Calu3 (cell line): ENCODE results near the gene ARHGAP24. TPM values are rescaled to one million over a fixed set of nuclear protein-coding genes. Genes with fewer than 3 reads are reported as not detected.
"Not testable (repeated sequence)": the region's sequence is repeated elsewhere in the genome, so short reads cannot be mapped to it uniquely, and the experiment has no call there.

Source experiments
- BruUV-seq: library from RNA; stranded (reverse); fragments of 400-500 nt; replicated peaks from 2 replicates; lab custom pipeline; 2021; lab: Mats Ljungman, UMichigan
- CTCF ChIA-PET: fragments of 300-600 bp; sonication (Branson Sonifier 250); formaldehyde crosslinking; loops from one replicate; lab custom pipeline; 2022; ENCODE audit warnings: antibody characterized with exemption; lab: Charles Lee
- DNase-seq: peaks from one replicate; pipeline ENCODE4 v3.0.0; 2022
- H3K27ac Mint-ChIP-seq: one replicate; pipeline ENCODE4 v1.8.0; 2022; ENCODE audit warnings: mixed read lengths; ENCODE audit not compliant: unreplicated experiment
- H3K27me3 Mint-ChIP-seq: one replicate; pipeline ENCODE4 v1.8.0; 2022; ENCODE audit warnings: mixed read lengths; ENCODE audit not compliant: unreplicated experiment
- H3K36me3 Mint-ChIP-seq: one replicate; pipeline ENCODE4 v1.8.0; 2022; ENCODE audit warnings: mild to moderate bottlenecking, moderate library complexity, mixed read lengths; ENCODE audit not compliant: insufficient read depth, unreplicated experiment
- H3K4me1 Mint-ChIP-seq: one replicate; pipeline ENCODE4 v1.8.0; 2022; ENCODE audit warnings: mild to moderate bottlenecking, low read depth, mixed read lengths; ENCODE audit not compliant: unreplicated experiment
- H3K4me3 Mint-ChIP-seq: one replicate; pipeline ENCODE4 v1.8.0; 2022; ENCODE audit warnings: mild to moderate bottlenecking, low read depth, moderate library complexity, mixed read lengths; ENCODE audit not compliant: unreplicated experiment
- H3K9me3 Mint-ChIP-seq: one replicate; pipeline ENCODE4 v1.8.0; 2022; ENCODE audit warnings: low read depth, mixed read lengths; ENCODE audit not compliant: unreplicated experiment
- intact Hi-C: fragments of 100-400 bp; cut with micrococcal nuclease; formaldehyde crosslinking; loops from one replicate; pipeline ENCODE4 v1.10.0; 2022; ENCODE audit not compliant: unreplicated experiment
- total RNA-seq: library from RNA; stranded (reverse); gene quantifications from 2 replicates; pipeline ENCODE4 v1.2.3, GENCODE V29; 2022
- TF ChIP-seq, protein P1 (sequence below): fragments of 200-600 bp; IDR thresholded peaks from one replicate; pipeline ENCODE4 v1.8.0; 2022; ENCODE audit warnings: antibody characterized with exemption; ENCODE audit not compliant: unreplicated experiment

ARHGAP24 gene
- total RNA-seq, 1 experiment from 2014 or later, result 10.2 TPM

GRCh38 chr4:85907001-85907400, 432.1 kb downstream of the ARHGAP24 start:
- no peaks in the 10 kb centered on the region for H3K27me3 Mint-ChIP-seq
- H3K36me3 Mint-ChIP-seq, result no peaks in the 10 kb centered on the region
- DNase-seq, result no peak
- BruUV-seq, result no TSS peak
- CTCF ChIA-PET, result interaction anchor here (0.7 kb wide), 1 partner anchor 110 kb away, joined by 3 read pairs; no protein-coding TSS in a partner anchor
- H3K4me1 Mint-ChIP-seq, result peaks cover 19% of the 10 kb centered on the region
- no peak overlapping the region for H3K27ac Mint-ChIP-seq
- intact Hi-C loops, result loop anchor here (5.0 kb wide), 1 partner anchor 80 kb away; no protein-coding TSS in a partner anchor
- TF ChIP-seq, protein P1, sequence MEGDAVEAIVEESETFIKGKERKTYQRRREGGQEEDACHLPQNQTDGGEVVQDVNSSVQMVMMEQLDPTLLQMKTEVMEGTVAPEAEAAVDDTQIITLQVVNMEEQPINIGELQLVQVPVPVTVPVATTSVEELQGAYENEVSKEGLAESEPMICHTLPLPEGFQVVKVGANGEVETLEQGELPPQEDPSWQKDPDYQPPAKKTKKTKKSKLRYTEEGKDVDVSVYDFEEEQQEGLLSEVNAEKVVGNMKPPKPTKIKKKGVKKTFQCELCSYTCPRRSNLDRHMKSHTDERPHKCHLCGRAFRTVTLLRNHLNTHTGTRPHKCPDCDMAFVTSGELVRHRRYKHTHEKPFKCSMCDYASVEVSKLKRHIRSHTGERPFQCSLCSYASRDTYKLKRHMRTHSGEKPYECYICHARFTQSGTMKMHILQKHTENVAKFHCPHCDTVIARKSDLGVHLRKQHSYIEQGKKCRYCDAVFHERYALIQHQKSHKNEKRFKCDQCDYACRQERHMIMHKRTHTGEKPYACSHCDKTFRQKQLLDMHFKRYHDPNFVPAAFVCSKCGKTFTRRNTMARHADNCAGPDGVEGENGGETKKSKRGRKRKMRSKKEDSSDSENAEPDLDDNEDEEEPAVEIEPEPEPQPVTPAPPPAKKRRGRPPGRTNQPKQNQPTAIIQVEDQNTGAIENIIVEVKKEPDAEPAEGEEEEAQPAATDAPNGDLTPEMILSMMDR, result no peak
- H3K9me3 Mint-ChIP-seq, result no peaks in the 10 kb centered on the region
- no peak overlapping the region for H3K4me3 Mint-ChIP-seq

DNA sequence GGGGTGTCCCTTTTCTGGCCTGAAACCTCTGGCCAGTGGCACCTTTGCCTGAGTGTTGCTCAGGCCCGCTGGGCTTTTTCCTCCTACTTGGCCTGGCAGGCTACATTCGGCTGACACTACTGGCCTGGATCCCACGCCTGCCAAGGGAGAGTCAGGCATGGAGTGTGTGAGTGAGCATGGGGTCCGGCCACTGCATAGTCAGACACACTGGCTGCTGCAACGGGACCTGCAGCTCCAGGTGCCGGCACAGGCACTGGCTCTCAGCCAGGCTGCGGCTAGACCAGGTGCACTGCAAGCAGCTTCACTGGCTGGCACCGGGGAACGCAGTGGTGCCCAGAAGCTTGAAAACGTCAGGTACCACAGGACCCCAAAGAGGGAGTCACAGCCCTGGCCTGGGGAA, 434.9 kb downstream of the ARHGAP24 start:
- H3K4me3 Mint-ChIP-seq, result peak overlapping the region; percentile 44
- no TSS peak for BruUV-seq
- CTCF ChIA-PET, result interaction anchor here (0.8 to 1.2 kb wide), 2 partner anchors 28 to 113 kb away, joined by 3 to 4 read pairs; no protein-coding TSS in a partner anchor
- no peak overlapping the region for H3K27ac Mint-ChIP-seq
- no peaks in the 10 kb centered on the region for H3K27me3 Mint-ChIP-seq
- intact Hi-C loops, result loop anchor here (5.0 kb wide), 1 partner anchor 83 kb away; no protein-coding TSS in a partner anchor
- no peaks in the 10 kb centered on the region for H3K36me3 Mint-ChIP-seq
- no peaks in the 10 kb centered on the region for H3K9me3 Mint-ChIP-seq
- DNase-seq, result peak; percentile 53
- peaks cover 34% of the 10 kb centered on the region for H3K4me1 Mint-ChIP-seq
- TF ChIP-seq, protein P1, result no peak

- H3K4me1 Mint-ChIP-seq, result peaks cover 25% of the 10 kb centered on the region
- intact Hi-C loops, result no loop called here
- CTCF ChIA-PET, result no interaction called here
- no peak overlapping the region for H3K4me3 Mint-ChIP-seq
- H3K27ac Mint-ChIP-seq, result no peak overlapping the region
- no peaks in the 10 kb centered on the region for H3K36me3 Mint-ChIP-seq
- no peaks in the 10 kb centered on the region for H3K9me3 Mint-ChIP-seq
- TF ChIP-seq, protein P1, result no peak
- DNase-seq, result no peak
- no peaks in the 10 kb centered on the region for H3K27me3 Mint-ChIP-seq
- BruUV-seq, result no TSS peak
Observed at GRCh38 chr4:85910985-85911384, 436.0 kb downstream of the ARHGAP24 start.

- H3K9me3 Mint-ChIP-seq, result no peaks in the 10 kb centered on the region
- H3K4me3 Mint-ChIP-seq, result no peak overlapping the region
- CTCF ChIA-PET, result no interaction called here
- intact Hi-C loops, result no loop called here
- no peaks in the 10 kb centered on the region for H3K27me3 Mint-ChIP-seq
- no peak for DNase-seq
- TF ChIP-seq, protein P1, result no peak
- no TSS peak for BruUV-seq
- H3K27ac Mint-ChIP-seq, result no peak overlapping the region
- H3K4me1 Mint-ChIP-seq, result peaks cover 25% of the 10 kb centered on the region
- no peaks in the 10 kb centered on the region for H3K36me3 Mint-ChIP-seq
Observed at GRCh38 chr4:85913931-85914694, 439.2 kb downstream of the ARHGAP24 start.

DNA sequence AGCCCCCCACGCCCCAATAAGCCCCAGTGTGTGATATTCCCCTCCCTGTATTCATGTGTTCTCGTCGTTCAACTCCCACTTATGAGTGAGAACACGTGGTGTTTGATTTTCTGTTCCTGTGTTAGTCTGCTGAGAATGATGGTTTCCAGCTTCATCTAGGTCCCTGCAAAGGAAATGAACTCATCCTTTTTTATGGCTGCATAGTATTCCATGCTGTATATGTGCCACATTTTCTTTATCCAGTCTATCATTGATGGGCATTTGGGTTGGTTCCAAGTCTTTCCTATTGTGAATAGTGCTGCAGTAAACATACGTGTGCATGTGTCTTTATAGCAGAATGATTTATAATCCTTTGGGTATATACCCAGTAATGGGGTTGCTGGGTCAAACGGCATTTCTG, 440.6 kb downstream of the ARHGAP24 start:
- DNase-seq, intact Hi-C loops, H3K36me3 Mint-ChIP-seq, H3K27me3 Mint-ChIP-seq, H3K27ac Mint-ChIP-seq, H3K4me3 Mint-ChIP-seq, CTCF ChIA-PET, H3K9me3 Mint-ChIP-seq, BruUV-seq: not testable (repeated sequence)
- peaks cover 15% of the 10 kb centered on the region for H3K4me1 Mint-ChIP-seq
